GM19238 (cell line): ENCODE results near the gene GPC3.

Experiments
- DNase-seq: peaks from one replicate; pipeline ENCODE4 v3.0.0; 2011; ENCODE audit warnings: low spot score; ENCODE audit not compliant: insufficient read length

GPC3 gene

GRCh38 chrX:133610056-133610455 is 375.3 kb downstream of the GPC3 start:
- no peak for DNase-seq

DNA sequence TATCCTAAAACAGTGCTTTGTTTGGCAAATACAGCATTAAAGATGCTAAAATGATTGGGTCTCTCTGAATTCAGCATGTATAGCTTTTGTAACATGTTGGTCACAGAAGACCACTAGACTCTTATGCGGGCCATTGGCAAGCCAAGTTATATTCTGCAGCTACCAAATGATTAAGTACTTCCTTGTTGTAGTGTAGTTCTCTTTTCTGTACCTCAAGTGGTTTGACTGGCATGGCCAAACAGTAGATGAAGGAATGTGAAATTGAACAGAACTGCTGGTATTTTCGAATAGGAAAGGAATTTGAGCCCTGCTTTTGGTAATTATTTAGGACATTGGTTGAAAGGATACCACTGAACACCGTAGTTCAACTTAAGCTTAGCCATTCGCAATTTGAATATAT is 376.2 kb downstream of the GPC3 start:
- no peak for DNase-seq

DNA sequence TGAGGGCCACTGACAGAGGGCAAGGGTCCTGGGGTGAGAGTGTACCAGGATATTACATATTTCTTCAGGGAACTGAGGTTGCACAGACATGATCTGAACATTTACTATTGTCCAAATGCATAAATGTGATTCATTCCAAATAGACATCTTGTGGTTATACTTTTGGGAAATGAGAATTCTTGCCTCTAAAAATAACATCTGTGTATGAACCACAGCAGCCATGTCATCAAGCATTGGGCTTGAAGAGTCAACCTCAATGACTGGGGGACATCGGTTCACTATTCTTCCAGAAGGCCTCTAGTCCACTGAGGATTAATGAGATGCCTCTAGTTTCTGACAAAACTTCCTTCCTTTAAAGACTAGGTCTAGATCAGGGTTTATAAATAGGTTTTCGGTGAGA is 377.0 kb downstream of the GPC3 start:
- DNase-seq = no peak

- DNase-seq = no peak
Measured at GRCh38 chrX:133607419-133608348, 377.7 kb downstream of the GPC3 start.

DNA sequence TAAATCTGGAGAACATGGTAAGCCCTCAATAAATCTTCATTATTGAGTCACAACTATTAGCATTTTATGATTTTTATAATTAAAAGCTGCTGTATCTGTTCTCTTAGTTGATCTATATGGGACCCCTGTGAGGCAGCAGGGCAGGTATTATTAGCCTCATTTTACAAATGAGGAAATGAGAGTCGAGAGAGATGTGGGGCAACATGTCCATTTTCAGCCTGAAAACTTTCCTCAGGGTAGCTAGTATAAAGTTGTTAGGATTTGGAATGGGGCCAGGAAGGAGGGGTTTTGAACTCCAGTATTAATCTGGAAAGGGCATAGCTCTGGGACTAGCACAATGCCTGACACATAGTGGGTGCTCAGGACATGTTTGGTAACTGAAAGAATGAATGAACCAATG is 378.4 kb downstream of the GPC3 start:
- no peak for DNase-seq

- DNase-seq = no peak
Measured at GRCh38 chrX:133604801-133605200, 380.6 kb downstream of the GPC3 start.

GRCh38 chrX:133602881-133603280 is 382.5 kb downstream of the GPC3 start:
- no peak for DNase-seq

DNA sequence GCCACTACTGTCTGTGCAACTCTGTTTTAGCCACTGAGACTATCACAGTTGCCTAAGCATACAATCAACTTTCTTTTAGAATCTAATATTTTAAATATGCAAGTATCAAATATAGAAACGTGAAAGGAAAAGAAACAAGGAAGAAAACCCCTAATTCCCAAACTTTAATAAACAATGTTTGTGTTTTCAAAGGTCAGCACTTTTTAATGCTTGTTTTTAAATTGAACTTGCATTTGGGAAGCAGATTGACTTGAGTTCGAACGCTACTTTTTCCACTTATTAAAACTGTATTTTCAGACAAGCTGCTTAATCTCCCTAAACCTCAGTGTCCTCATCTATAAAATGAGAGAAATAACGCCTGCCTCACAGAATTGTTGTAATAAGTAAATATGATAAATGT is 384.3 kb downstream of the GPC3 start:
- DNase-seq = no peak

- no peak for DNase-seq
Measured at GRCh38 chrX:133600536-133600935, 384.9 kb downstream of the GPC3 start.

GRCh38 chrX:133598601-133599335 is 386.6 kb downstream of the GPC3 start:
- DNase-seq = no peak

GRCh38 chrX:133594156-133594555 is 391.2 kb downstream of the GPC3 start:
- no peak for DNase-seq

- DNase-seq = no peak
Measured at GRCh38 chrX:133593531-133593930, 391.9 kb downstream of the GPC3 start.

DNA sequence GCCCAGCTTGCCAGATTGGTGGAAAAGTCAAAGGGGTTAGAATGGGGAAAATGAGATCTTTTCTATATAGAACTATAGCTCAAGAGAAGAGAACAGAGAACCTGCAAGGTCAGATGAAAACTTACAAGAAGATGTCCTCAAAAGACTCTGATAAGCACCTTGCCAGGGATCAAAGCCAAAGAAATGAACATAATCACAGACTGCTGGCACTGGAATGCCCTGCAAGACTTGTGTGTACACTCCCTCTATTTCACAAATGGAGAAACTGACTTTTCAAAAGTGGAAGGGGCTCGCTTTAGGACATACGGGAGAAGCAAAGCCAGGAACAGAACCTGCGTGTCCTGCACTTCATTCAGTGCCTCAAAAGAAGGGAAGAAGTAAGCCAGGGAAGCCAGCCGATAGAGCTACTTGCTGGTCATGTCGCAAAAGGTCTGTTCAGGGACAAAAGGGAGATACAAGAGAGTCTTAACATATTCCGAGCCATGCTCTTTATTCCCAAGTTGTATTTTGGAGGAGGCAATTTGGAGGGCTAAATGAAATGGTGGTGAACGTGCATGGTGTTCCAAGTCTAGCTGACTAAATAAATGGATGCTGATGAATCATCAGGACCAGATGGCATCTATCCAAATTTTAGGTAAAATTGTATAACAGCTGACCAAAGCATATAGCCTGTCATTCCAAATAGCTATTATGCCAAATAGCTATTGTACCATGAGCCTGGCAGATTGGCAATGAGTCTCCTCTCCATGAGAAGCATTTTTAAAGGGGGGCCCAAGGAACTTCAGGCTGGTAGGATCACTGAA is 394.5 kb downstream of the GPC3 start:
- no peak for DNase-seq

- no peak for DNase-seq
Measured at GRCh38 chrX:133588827-133589226, 396.6 kb downstream of the GPC3 start.

GRCh38 chrX:133587818-133588217 is 397.6 kb downstream of the GPC3 start:
- no peak for DNase-seq

DNA sequence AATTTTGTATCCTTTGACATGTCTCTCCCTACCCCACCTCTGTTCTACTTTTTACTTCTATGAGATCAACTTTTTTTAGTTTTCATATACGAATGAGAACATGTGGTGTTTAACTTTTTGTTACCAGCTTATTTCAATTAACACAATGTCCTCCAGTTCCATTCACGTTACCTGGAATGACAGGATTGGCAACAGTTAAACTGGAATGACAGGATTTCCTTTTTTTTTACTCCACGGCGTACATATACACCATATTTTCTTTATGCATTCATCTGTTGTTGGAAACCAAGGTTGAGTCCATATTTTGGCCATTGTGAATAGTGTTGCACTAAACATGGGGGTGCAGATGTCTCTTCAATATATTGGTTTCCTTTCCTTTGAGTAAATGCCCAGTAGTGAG is 398.3 kb downstream of the GPC3 start:
- no peak for DNase-seq

GRCh38 chrX:133586443-133586842 is 399.0 kb downstream of the GPC3 start:
- DNase-seq = no peak

DNA sequence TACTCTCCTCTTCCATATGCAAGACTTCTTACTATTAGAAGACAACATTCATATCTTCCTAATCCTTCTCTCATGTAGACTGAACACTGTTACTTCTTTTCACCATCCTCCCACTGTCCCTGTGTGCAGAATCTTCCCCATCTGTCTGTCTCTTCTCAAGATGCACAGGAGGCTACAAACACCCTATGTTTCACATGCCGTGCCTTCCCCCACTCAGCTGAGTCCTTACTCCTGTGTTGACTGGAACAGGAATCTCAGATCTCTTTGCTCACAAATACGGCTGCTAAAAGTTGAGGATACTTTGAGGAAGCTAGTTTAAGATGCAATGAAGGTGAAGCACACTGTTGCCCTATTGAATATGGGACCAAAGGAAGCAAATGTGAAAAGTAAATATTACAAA is 401.6 kb downstream of the GPC3 start:
- no peak for DNase-seq

DNA sequence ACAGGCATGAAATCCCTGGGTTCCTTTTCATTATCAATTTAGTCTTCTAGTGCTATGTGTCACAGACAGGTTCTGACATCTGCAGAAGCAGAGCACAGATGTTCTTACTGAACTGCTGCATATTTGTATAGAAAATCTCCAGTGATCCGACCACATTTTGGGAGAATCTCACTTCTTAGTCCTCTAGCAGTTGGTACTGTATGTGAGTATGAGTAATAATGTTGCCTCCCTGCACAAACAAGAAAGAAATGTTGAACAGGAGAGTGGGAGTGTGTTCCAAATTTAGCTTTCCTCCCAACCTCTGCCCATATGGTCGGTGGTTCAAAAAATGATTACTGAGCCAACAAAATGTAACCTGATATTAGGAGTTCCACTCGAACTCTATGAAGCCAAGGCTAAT is 404.8 kb downstream of the GPC3 start:
- no peak for DNase-seq

GRCh38 chrX:133579631-133580030 is 405.8 kb downstream of the GPC3 start:
- no peak for DNase-seq

DNA sequence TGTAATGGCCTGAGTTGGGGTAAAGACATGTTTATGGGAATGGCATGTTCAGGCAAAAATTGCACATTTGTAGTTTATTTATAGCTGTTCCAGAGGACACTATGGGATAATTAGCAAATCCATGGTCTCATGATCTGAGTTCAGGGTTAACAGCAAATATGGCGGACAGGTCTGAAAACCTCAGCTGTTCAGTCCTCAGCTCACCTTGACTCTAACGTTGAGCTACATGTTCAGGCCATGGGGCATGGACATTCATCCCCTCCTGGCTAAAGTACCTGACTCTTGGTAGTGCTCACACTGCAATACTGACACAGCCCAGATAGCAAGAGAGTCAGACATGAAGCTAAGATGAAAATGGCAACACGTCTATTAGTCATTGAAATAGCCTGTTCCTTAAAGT is 408.5 kb downstream of the GPC3 start:
- no peak for DNase-seq
